Smooth muscle cell (in vitro differentiated cells): ENCODE data around the gene APOBEC3G. TPM values are rescaled to one million over a fixed set of nuclear protein-coding genes. Genes with fewer than 3 reads are reported as not detected.

Experiments
- DNase-seq: peaks from one replicate; lab custom pipeline; 2025; ENCODE audit not compliant: unreplicated experiment; lab: John Stamatoyannopoulos, UW
- H2AFZ ChIP-seq: fragments of 200-600 bp; sonication (generic); 2 replicates; pipeline ENCODE4 v1.6.0; 2016; ENCODE audit warnings: antibody characterized with exemption, low read depth, mild to moderate bottlenecking
- H3F3A ChIP-seq: fragments of 200-600 bp; sonication (generic); 2 replicates; pipeline ENCODE4 v1.6.0; 2017; ENCODE audit warnings: antibody characterized with exemption, low read depth
- H3K27ac ChIP-seq: fragments of 200-600 bp; sonication (generic); 2 replicates; pipeline ENCODE4 v1.5.1; 2016; ENCODE audit warnings: low read depth, mild to moderate bottlenecking
- H3K27me3 ChIP-seq: fragments of 200-600 bp; sonication (generic); 2 replicates; pipeline ENCODE4 v1.6.1; 2016; ENCODE audit warnings: low read depth, mild to moderate bottlenecking
- H3K36me3 ChIP-seq: fragments of 200-600 bp; sonication (generic); 2 replicates; pipeline ENCODE4 v1.5.1; 2016; ENCODE audit warnings: low read depth
- H3K4me1 ChIP-seq: fragments of 200-600 bp; sonication (generic); 2 replicates; pipeline ENCODE4 v1.5.1; 2016; ENCODE audit warnings: low read depth
- H3K4me2 ChIP-seq: fragments of 200-600 bp; sonication (generic); 2 replicates; pipeline ENCODE4 v1.6.0; 2016; ENCODE audit warnings: mild to moderate bottlenecking
- H3K4me3 ChIP-seq: fragments of 200-600 bp; sonication (generic); 2 replicates; pipeline ENCODE4 v1.5.1; 2016; ENCODE audit warnings: mild to moderate bottlenecking
- H3K79me2 ChIP-seq: fragments of 200-600 bp; sonication (generic); 2 replicates; pipeline ENCODE4 v1.6.0; 2016; ENCODE audit warnings: low read depth, mild to moderate bottlenecking
- H3K9ac ChIP-seq: fragments of 200-600 bp; sonication (generic); 2 replicates; pipeline ENCODE4 v1.6.0; 2016; ENCODE audit warnings: low read depth
- H3K9me3 ChIP-seq: fragments of 200-600 bp; sonication (generic); replicated peaks from 2 replicates; pipeline ENCODE4 v1.5.1; 2016; ENCODE audit warnings: low read depth
- H4K20me1 ChIP-seq: fragments of 200-600 bp; sonication (generic); 2 replicates; pipeline ENCODE4 v1.6.0; 2016; ENCODE audit warnings: low read depth
- WGBS: methylation state at CpG from one replicate; pipeline ENCODE4 v1.1.7; 2016; ENCODE audit warnings: low lambda C conversion rate; 5-methylcytosine and 5-hydroxymethylcytosine counted together
- polyA plus RNA-seq: library from polyadenylated mRNA; unstranded; fragments of >200 nt; fragmentation: Nextera tagmentation; extraction: Ambion mirVana; gene quantifications from 2 replicates; pipeline ENCODE4 v1.2.1, GENCODE V29; 2016
- total RNA-seq: library from RNA; depleted of rRNA; stranded (reverse); fragments of >200 nt; gene quantifications from 2 replicates; pipeline ENCODE4 v1.2.3, GENCODE V29; 2014
- TF ChIP-seq, protein P1 (sequence below): fragments of 200-600 bp; sonication (generic); IDR thresholded peaks from 2 replicates; pipeline ENCODE4 v1.5.1; 2017; ENCODE audit warnings: borderline replicate concordance, mild to moderate bottlenecking, antibody characterized with exemption; ENCODE audit not compliant: insufficient read depth, poor library complexity, severe bottlenecking

The APOBEC3G gene
- total and polyA plus RNA-seq, 2 experiments from 2014 or later, result 2.9 to 10.3 TPM

DNA sequence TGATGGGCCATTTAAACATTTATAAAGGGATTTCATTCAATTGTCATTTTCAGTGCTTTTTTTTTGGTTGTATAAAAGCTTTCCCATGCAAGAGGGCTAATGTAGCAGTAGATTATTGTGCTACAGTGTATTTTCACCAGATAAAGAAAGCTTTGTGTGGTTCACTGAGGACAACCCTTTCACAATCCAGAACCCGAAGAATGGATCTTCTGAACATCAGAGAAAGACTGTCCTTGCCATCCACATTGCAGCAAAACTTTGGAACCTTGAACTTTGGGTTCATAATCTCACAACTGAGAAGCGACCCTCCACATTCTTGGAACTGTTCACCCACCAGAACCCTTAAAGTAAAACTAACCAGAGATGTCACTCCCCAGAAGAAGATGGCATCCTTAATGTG is 29.3 kb downstream of the APOBEC3G start:
- H3K36me3 ChIP-seq, result no peaks in the 10 kb centered on the region
- H3K4me3 ChIP-seq, result no peak overlapping the region
- H3K9ac ChIP-seq, result no peak overlapping the region
- H3F3A ChIP-seq, result no peaks in the 10 kb centered on the region
- H3K27ac ChIP-seq, result no peak overlapping the region
- WGBS, result 94% methylated on average over 2 of the region's 2 CpGs
- H3K4me2 ChIP-seq, result no peak overlapping the region
- H3K27me3 ChIP-seq, result no peaks in the 10 kb centered on the region
- no peak for DNase-seq
- H3K4me1 ChIP-seq, result no peaks in the 10 kb centered on the region
- TF ChIP-seq, protein P1, sequence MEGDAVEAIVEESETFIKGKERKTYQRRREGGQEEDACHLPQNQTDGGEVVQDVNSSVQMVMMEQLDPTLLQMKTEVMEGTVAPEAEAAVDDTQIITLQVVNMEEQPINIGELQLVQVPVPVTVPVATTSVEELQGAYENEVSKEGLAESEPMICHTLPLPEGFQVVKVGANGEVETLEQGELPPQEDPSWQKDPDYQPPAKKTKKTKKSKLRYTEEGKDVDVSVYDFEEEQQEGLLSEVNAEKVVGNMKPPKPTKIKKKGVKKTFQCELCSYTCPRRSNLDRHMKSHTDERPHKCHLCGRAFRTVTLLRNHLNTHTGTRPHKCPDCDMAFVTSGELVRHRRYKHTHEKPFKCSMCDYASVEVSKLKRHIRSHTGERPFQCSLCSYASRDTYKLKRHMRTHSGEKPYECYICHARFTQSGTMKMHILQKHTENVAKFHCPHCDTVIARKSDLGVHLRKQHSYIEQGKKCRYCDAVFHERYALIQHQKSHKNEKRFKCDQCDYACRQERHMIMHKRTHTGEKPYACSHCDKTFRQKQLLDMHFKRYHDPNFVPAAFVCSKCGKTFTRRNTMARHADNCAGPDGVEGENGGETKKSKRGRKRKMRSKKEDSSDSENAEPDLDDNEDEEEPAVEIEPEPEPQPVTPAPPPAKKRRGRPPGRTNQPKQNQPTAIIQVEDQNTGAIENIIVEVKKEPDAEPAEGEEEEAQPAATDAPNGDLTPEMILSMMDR, result no peak
- no peaks in the 10 kb centered on the region for H3K79me2 ChIP-seq
- H4K20me1 ChIP-seq, result no peaks in the 10 kb centered on the region
- no peaks in the 10 kb centered on the region for H3K9me3 ChIP-seq
- H2AFZ ChIP-seq, result no peak overlapping the region

DNA sequence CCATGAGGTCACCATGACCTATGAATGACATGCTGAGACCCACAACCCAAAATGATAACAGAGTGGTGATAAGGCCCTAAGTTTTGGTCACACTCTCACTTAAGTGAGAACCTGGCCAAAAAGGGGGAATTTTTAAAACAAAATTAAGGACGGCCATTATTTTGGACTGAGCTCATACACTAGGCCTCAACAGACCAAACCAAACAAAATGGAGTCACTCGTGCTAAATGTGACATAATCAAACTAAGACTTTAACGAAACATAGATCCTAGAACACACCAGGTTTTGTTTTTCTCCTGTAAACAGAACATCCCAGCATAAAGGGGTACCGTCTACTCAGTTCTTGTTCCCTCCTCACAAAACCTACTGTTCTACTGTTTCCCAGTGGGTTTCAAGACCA is 31.4 kb downstream of the APOBEC3G start:
- Histone ChIP-seq H3F3A (no peaks in the 10 kb centered on the region), H3K9me3 (no peaks in the 10 kb centered on the region), H3K4me2 (no peak overlapping the region), H3K4me3 (no peak overlapping the region), H2AFZ (no peak overlapping the region), H4K20me1 (no peaks in the 10 kb centered on the region), H3K36me3 (no peaks in the 10 kb centered on the region), H3K9ac (no peak overlapping the region), H3K27ac (no peak overlapping the region), H3K27me3 (no peaks in the 10 kb centered on the region), H3K79me2 (no peaks in the 10 kb centered on the region), H3K4me1 (no peaks in the 10 kb centered on the region)
- 92% methylated on average over 4 of the region's 4 CpGs for WGBS
- DNase-seq, result no peak
- TF ChIP-seq, protein P1, result no peak

DNA sequence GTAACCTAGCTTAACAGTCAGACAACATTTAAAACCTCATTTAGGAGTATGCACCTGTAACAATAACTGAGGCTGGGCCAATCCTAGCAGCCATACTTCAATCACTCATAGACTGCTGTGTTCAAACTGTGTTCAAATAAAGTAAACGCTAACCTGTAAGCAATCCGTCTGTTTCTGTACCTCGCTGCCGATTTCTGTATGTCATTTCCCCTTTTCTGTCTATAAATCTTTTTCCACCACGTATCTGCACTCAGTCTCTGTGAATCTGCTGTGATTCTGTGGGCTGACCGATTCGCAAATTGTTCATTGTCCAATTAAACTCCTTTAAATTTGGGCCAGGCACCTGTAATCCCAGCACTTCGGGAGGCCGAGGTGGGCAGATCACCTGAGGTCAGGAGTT is 32.3 kb downstream of the APOBEC3G start:
- Histone ChIP-seq H3K9me3 (no peaks in the 10 kb centered on the region), H3K79me2 (no peaks in the 10 kb centered on the region), H3K27ac (no peak overlapping the region), H3K4me3 (no peak overlapping the region), H3K4me1 (no peaks in the 10 kb centered on the region), H3K36me3 (no peaks in the 10 kb centered on the region), H3K9ac (no peak overlapping the region), H3F3A (no peaks in the 10 kb centered on the region), H3K27me3 (peaks cover 7% of the 10 kb centered on the region), H2AFZ (no peak overlapping the region), H4K20me1 (no peaks in the 10 kb centered on the region), H3K4me2 (no peak overlapping the region)
- 94% methylated on average over 9 of the region's 9 CpGs for WGBS
- TF ChIP-seq, protein P1, result no peak
- no peak for DNase-seq
